ENCODE data around the gene TMEM192. TPM values are rescaled to one million over a fixed set of nuclear protein-coding genes. Genes with fewer than 3 reads are reported as not detected.

TMEM192 gene
- polyA plus RNA-seq, 4 donors: 31.4 to 41.5 (median 35.6) TPM

Other genes starting within 250 kb of the TMEM192 start
- gene APELA, start 235.7 kb downstream of the TMEM192 start, polyA plus RNA-seq (ENCODE audit: insufficient read length in 4 of 4): 10 to 100 TPM in 3 of 4 donors, 1 to 10 TPM in 1; 7.0 to 14.5 (median 10.6) TPM
- gene TRIM61, start 135.2 kb downstream of the TMEM192 start, polyA plus RNA-seq (ENCODE audit: insufficient read length in 4 of 4): 1 to 10 TPM; 2.6 to 4.2 (median 3.4) TPM
- under 1 TPM in 1 of 4 donors, not detected in 3; 0.06 TPM for gene TRIM60, start 80.9 kb downstream of the TMEM192 start, polyA plus RNA-seq (ENCODE audit: insufficient read length in 4 of 4)
- under 1 TPM in 2 of 4 donors, not detected in 2; 0.08 to 0.10 TPM for gene TRIM75, start 59.0 kb downstream of the TMEM192 start, polyA plus RNA-seq (ENCODE audit: insufficient read length in 4 of 4)
- 10 to 100 TPM; 18.5 to 26.4 (median 24.1) TPM for gene KLHL2, start 94.7 kb upstream of the TMEM192 start, polyA plus RNA-seq (ENCODE audit: insufficient read length in 4 of 4)
- 10 to 100 TPM; 65.9 to 92.6 (median 79.9) TPM for gene MSMO1, start 214.8 kb upstream of the TMEM192 start, polyA plus RNA-seq (ENCODE audit: insufficient read length in 4 of 4)